ENCODE measurements around the gene JAM3.
"Not testable (repeated sequence)": the region's sequence is repeated elsewhere in the genome, so short reads cannot be mapped to it uniquely, and the experiment has no call there.

JAM3 gene

DNA sequence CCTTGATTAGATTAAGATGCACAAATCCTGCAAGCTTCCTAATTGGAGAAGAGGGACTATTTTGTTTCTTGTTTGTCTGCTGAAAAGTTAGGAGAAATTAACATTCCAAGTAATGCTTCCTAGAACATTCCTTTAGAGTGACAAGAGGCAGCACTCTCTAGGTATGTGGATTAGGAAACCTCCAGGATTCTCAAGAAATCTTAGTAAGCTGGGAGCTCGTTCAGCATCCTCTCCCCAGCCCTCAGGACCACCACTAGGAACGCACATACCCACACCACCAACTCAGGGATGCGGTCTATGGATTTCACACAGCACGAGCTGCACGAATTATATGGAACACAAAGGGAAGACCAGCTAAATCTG is 102.0 kb downstream of the JAM3 start:
- no peak for DNase-seq

DNA sequence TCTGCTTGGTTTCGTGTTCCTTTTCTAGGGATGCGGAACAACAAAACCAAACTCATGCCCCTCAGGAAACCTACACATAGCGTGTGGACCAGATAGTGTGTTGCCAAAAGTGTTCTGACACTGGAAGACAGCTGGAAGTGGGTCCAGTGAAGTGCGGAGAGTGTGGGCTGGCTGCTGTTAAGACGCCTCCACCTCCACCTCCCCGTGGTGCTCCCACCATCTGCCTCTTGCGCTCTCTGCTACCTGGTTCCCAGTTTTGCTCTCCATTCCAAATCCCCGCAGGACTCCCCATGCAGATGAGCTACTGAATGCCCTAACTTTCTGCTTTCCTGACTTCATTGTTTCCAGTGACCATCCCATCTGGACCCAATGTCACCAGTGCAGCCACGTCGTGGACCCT is 103.1 kb downstream of the JAM3 start:
- DNase-seq = no peak

DNA sequence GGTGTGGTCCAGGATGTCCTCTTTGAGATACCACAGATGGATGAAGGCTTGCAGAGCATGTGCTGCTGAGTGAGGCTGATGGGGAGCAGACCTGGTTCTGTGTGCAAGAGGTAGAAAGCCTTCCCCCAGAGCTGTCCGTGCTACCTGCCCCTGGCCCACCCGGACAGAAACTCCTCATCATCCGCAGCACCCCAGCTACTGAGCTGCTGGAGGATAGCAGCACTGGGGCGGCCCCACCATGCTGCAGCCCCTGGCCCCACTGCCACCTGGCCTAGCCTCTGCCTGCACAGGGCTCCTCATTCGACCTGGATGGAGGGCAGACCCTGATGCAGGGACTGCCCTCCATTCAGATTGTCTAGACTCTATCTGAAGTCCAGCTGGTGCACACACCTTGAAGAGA is 104.4 kb downstream of the JAM3 start:
- DNase-seq = no peak

DNA sequence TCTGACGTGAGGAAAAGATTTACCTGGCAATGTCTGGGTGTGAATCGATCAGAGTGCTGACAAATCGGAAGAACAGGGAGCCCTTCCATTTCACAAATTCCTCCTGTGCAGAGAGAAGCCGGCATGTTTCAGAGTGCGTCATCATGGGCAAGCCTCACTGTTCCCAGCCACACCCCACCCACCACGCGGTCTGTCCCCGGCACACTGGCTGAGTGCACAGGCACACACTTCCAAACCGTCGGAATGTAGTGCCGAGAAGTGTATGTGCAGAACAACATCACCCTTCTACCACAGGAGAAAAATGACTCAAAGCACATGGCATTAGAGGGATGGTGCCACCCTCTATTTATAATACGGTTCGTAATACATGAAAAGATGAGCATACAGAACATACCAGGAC is 107.4 kb downstream of the JAM3 start:
- peak in 15 of 58 donors; percentile 9 to 61 (median 33) for DNase-seq

DNA sequence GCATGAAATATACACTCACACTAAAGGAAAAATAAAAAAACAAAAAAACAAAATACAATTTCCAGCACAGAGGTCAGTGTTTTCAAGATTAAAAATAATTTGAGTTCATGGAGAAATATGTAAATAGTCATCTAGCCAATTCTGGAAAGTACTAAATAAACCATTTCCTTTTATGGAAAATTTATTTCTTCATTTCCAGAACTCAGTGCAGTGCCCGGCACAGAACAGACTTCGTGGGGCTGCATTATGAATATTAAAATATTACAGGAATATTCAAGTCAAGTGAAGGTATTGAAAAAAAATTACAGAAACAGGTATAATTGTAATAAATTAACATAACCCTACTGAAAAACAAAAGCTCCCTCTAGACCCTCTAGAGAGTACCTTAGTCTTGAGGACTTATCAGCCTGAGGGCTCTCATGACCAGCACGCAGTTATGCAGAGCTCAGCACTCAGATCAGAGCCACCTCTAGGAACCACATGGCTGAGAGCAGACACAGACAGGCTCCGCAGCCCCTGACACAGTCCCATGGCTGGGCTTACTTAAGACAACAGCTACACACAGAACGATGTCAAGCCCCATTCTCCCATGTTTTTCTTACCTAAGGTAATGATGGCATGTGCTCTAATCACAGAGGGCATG is 109.3 kb downstream of the JAM3 start:
- no peak for DNase-seq

DNA sequence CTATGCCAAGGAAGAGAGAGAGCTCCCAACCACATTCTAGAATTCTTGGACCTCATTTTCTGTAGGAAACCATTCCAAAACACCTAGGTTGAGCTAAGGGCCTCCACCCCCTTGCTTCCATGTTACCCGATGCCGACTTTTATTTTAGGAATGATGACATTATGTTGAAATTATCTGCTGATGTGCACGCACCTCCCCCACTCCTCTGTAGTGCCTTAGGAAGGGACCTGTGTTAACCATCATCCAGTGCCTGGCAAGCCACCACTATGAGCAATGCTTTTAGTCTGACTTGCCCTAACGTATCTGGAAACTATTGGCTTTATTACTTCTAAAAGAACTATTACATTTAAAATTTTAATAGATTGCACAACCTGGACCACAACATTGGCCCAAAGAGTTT is 112.8 kb downstream of the JAM3 start:
- no peak for DNase-seq

DNA sequence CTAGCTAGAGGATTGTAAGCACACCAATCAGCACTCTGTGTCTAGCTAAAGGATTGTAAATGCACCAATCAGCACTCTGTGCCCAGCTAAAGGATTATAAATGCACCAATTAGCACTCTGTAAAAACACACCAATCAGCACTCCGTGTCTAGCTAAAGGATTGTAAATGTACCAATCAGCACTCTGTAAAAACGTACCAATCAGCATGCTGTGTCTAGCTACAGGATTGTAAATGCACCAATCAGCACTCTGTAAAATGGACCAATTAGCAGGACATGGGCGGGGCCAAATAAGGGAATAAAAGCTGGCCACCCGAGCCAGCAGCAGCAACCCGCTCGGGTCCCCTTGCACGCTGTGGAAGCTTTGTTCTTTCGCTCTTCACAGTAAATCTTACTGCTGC is 119.2 kb downstream of the JAM3 start:
- DNase-seq = not testable (repeated sequence)

DNA sequence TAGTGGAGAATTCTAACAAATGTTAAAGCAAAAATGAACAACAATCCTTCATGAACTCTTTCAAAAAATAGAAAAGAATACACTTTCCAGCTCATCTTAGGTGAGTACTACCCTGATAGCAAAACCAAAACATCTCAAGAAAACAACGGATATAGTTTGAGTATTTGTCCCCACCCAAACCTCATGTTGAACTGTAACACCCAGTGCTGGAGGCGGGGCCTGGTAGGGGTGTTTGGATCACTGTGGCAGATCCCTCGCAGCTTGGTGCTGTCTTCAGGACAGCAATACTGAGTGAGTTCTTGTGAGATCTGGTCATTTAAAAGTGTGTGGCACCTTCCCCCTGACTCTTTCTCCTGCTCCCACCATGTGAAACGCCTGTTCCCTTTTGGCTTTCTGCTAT is 127.9 kb downstream of the JAM3 start:
- DNase-seq = no peak

DNA sequence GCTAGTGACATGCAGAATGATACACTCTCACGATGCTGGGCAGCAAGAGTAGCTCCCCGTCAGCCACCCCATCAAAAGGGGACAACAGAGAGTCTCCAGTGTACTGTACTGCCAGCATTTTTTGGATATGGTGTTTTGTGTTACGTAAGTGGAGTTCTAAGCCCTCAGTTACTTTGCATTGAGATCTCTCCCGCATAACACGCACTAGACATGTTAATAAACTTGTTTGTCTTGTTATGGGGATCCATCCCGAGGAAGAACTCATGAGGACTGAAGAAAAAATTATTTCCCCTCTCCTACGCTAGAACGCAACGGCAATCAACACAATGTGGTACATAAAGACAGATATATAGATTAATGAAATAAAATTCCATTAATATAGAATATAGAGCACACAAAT is 130.7 kb downstream of the JAM3 start:
- no peak for DNase-seq

DNA sequence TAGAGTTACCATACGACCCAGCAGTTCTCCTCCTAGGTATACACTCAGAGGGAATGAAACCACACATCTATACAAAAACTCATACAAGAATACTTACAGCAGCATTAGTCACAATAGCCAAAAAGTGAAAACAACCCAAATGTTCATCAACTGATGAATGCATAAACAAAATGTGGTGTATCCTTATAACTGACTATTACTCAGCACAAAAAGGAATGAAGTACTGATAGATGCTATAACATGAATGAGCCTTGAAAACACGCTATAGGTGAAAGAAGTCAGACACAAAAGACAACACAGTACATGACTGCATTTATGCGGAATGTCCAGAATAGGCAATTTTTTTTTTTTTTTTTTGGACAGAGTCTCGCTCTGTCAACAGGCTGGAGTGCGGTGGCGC is 131.8 kb downstream of the JAM3 start:
- DNase-seq = no peak

All from anterior cingulate cortex (tissue), 58 donors.